GM12891 (cell line): ENCODE data around the gene NCKAP5.

Experiments
- POLR2A ChIP-seq: IDR thresholded peaks from 2 replicates; pipeline ENCODE4 v1.6.1; 2011; ENCODE audit warnings: low read depth, low read length, control low read depth
- POLR2AphosphoS5 ChIP-seq: IDR thresholded peaks from 2 replicates; pipeline ENCODE4 v1.6.1; 2011; ENCODE audit warnings: low read depth, low read length, control low read depth
- POU2F2 ChIP-seq: IDR thresholded peaks from 2 replicates; pipeline ENCODE4 v1.6.1; 2011; ENCODE audit warnings: low read depth, mild to moderate bottlenecking, control low read depth, low read length, moderate library complexity
- TAF1 ChIP-seq: IDR thresholded peaks from 2 replicates; pipeline ENCODE4 v1.6.1; 2011; ENCODE audit warnings: low read depth, low read length, control low read depth

- TF ChIP-seq POLR2A (no peak), POLR2AphosphoS5 (no peak), TAF1 (no peak), POU2F2 (no peak)
Observed at GRCh38 chr2:133439565-133439920, 128.7 kb downstream of the NCKAP5 start.
